Endothelial cell (in vitro differentiated cells): ENCODE measurements around the gene HNRNPUL1. TPM values are rescaled to one million over a fixed set of nuclear protein-coding genes. Genes with fewer than 3 reads are reported as not detected.
A peak's percentile ranks its signal among the peaks of the same experiment; 100 is the strongest.

Experiments used
- DNase-seq: peaks from one replicate; pipeline ENCODE4 v3.0.0; 2021; ENCODE audit warnings: low spot score
- H3K27ac Mint-ChIP-seq: one replicate; pipeline ENCODE4 v1.8.0; 2021; ENCODE audit warnings: mixed read lengths, inconsistent platforms; ENCODE audit not compliant: unreplicated experiment
- H3K27me3 Mint-ChIP-seq: one replicate; pipeline ENCODE4 v1.8.0; 2021; ENCODE audit warnings: mild to moderate bottlenecking, moderate library complexity, mixed read lengths, inconsistent platforms; ENCODE audit not compliant: unreplicated experiment
- H3K36me3 Mint-ChIP-seq: one replicate; pipeline ENCODE4 v1.8.0; 2021; ENCODE audit warnings: mild to moderate bottlenecking, low read depth, mixed read lengths, inconsistent platforms; ENCODE audit not compliant: unreplicated experiment
- H3K4me1 Mint-ChIP-seq: one replicate; pipeline ENCODE4 v1.8.0; 2021; ENCODE audit warnings: mild to moderate bottlenecking, mixed read lengths, inconsistent platforms; ENCODE audit not compliant: unreplicated experiment
- H3K4me3 Mint-ChIP-seq: one replicate; pipeline ENCODE4 v1.8.0; 2021; ENCODE audit warnings: mild to moderate bottlenecking, mixed read lengths, inconsistent platforms; ENCODE audit not compliant: unreplicated experiment
- H3K9me3 Mint-ChIP-seq: one replicate; pipeline ENCODE4 v1.8.0; 2021; ENCODE audit warnings: mixed read lengths, inconsistent platforms; ENCODE audit not compliant: unreplicated experiment
- CTCF ChIP-seq: fragments of 200-600 bp; sonication (generic); IDR thresholded peaks from one replicate; pipeline ENCODE4 v1.5.0; 2021; ENCODE audit warnings: antibody characterized with exemption; ENCODE audit not compliant: unreplicated experiment
- total RNA-seq: library from RNA; stranded (reverse); fragmentation: NEBNext Ultra II Directional; extraction: Animal tissue kit (Norgen Biotek cat#: 25700); gene quantifications from one replicate; pipeline ENCODE4 v1.2.1, GENCODE V29; 2021; ENCODE audit not compliant: unreplicated experiment

HNRNPUL1 gene
- total RNA-seq, 1 donor from 2014 or later: 259 TPM

- Mint-ChIP-seq H3K27me3 (peaks cover 14% of the 10 kb centered on the region), H3K36me3 (peaks cover 12% of the 10 kb centered on the region), H3K27ac (no peak overlapping the region), H3K4me3 (peak overlapping the region; percentile 42), H3K9me3 (no peaks in the 10 kb centered on the region), H3K4me1 (peaks cover 15% of the 10 kb centered on the region)
- TF ChIP-seq CTCF: no peak
- no peak for DNase-seq
These were observed 40.5 kb upstream of the HNRNPUL1 start for GRCh38 chr19:41223431-41224234.

- Mint-ChIP-seq H3K36me3 (peaks cover 12% of the 10 kb centered on the region), H3K4me3 (no peak overlapping the region), H3K27me3 (peaks cover 14% of the 10 kb centered on the region), H3K27ac (no peak overlapping the region), H3K9me3 (no peaks in the 10 kb centered on the region), H3K4me1 (peaks cover 14% of the 10 kb centered on the region)
- no peak for TF ChIP-seq CTCF
- DNase-seq: no peak
These were observed 39.5 kb upstream of the HNRNPUL1 start for GRCh38 chr19:41224632-41225031.

GRCh38 chr19:41225238-41226052 is 38.7 kb upstream of the HNRNPUL1 start:
- no peak for TF ChIP-seq CTCF
- no peaks in the 10 kb centered on the region for H3K9me3 Mint-ChIP-seq
- peaks cover 11% of the 10 kb centered on the region for H3K4me1 Mint-ChIP-seq
- no peak for DNase-seq
- H3K36me3 Mint-ChIP-seq: peaks cover 12% of the 10 kb centered on the region
- H3K4me3 Mint-ChIP-seq: peak overlapping the region; percentile 89
- peak overlapping the region; percentile 34 for H3K27ac Mint-ChIP-seq
- H3K27me3 Mint-ChIP-seq: peaks cover 14% of the 10 kb centered on the region

GRCh38 chr19:41226053-41226873 is 37.9 kb upstream of the HNRNPUL1 start:
- peak overlapping the region; percentile 34 for H3K27ac Mint-ChIP-seq
- peaks cover 9% of the 10 kb centered on the region for H3K36me3 Mint-ChIP-seq
- H3K27me3 Mint-ChIP-seq: peaks cover 13% of the 10 kb centered on the region
- peak; percentile 33 for DNase-seq
- peaks cover 9% of the 10 kb centered on the region for H3K4me1 Mint-ChIP-seq
- no peaks in the 10 kb centered on the region for H3K9me3 Mint-ChIP-seq
- peak overlapping the region; percentile 77 for H3K4me3 Mint-ChIP-seq
- no peak for TF ChIP-seq CTCF
